ENCODE results near the gene KRTAP12-2.

Gene KRTAP12-2, protein sequence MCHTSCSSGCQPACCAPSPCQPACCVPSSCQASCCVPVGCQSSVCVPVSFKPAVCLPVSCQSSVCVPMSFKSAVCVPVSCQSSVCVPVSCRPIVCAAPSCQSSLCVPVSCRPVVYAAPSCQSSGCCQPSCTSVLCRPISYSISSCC

DNA sequence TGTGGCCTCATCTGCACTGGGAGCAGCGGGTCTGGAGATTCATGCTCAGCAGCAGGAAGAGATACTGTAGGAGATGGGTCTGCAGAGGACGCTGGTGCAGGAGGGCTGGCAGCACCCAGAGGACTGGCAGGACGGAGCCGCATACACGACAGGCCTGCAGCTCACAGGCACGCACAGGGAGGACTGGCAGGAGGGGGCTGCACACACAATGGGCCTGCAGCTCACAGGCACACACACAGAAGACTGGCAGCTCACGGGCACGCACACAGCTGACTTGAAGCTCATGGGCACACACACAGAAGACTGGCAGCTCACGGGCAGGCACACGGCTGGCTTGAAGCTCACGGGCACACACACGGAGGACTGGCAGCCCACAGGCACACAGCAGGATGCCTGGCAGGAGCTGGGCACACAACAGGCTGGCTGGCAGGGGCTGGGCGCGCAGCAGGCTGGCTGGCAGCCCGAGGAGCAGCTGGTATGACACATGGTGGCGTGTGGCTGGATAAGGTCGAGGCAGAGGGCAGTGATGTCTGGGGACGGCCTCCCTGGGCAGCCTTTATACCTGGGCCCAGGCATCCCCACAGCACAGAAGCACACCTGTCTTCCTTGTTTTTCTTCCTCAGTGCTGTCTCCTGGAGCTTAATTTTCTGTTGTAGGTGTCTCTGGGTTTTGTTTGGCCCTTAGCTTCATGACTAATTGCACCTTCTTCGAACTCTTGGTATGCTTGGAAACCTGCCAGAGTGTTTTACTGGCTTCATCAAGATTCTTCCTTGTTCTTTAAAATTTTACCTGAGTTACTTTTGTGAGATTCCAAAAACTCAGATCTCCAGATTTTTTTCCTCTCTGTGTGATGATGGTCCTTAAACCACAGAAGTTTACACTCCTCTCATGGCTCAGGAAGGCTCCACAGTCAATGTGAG is at the start of gene KRTAP12-2:
Gene KRTAP12-2, minus strand, starts transcription at position 527 of the 920 bp plus-strand sequence. Its CDS starts 41 bp downstream, at position 486.
- no peak for DNase-seq

DNA sequence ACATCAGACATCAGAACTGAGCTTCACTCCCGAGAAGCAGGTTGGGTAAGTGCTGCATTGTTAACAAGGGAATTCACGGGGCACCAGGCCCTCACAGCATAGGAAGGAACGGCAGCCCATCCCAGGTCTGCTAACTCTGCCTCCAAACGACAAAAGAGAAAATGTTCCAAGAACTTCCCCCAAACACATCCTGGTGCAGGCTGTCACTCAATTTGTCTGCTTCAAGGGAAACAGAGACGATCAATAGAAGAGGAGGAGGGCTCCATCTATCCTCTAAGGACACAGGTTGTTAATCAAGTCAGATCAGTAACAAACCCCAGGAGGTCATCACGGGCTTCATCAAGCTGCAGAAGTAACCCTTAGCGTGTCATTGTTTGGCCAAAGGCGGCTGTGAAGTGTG is 48.2 kb upstream of the KRTAP12-2 start:
- no peak for DNase-seq

DNA sequence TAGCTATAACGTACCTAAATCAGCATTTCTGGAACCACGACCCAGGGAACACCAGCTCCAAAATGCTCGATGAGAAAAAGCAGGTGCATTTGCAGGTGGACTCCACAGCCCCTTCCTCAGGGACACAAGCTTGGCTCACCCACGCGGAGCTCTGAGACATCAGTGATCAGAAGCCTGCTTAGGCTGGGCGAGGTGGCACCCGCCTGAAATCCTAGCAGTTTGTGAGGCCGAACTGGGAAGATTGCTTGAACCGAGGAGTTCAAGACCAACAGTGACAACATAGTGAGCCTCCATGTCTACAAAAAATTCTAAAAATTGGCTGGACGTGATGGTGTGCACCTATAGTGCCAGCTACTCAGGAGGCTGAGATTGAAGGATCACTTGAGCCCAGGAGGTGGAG is 47.1 kb upstream of the KRTAP12-2 start:
- DNase-seq = no peak

DNA sequence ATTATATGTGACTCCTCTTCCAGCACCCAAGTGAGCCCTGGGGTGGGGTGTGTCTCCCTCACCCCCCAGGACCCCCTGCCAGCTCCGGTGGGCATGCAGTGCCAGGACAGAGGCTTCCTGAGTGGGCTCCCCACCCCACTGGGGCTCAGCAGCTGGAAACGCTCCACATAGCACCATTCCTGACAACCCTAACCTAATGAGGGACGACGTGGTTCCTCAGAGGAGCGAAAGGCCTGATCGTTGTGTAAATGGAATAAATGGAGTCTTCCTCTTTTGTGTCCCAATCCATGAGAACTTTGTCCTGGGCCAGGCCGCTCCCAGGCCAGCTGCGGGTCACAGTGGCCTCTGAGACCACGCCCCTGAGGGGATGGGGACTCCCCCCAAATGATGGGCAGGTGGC is 46.4 kb upstream of the KRTAP12-2 start:
- DNase-seq = no peak

DNA sequence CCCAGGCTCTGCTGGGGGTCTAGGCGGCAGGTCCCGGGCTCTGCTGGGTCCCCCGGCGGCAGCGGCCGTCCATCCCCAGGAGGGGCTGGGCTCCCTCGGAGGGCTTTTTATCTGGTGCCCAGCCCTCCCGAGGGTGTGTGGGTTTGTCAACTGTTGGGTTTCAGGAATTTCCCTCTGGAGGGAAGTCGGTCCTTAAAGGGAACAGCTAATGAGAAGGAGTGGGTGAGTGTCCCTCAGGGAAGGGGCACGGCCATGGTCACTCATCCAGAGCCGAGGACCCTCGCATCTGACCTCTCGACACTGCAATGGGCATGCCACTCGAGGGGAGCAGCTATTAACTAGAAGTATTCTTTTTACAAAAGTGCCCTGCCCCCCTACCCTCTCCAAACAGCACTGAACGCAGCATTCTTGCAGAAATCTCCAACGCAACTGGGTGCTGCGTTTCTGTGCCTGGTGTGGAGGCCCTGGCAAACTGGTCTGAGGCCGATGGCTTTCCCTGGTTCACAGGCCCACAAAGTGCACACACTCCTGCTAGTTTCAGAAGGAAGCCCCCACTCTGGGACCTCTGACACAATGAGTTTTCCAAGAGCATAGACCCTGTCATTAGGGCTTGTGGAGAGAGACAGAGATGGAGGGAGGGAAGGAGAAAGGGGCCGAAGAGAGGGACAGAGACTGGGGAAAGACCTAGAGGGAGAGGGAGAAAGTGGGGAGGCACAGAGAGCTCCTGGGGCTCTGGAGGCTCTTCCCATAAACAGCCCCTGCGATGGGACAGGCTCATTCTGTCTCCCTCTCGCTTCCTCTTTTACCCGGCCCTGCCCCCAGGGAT is 45.7 kb upstream of the KRTAP12-2 start:
- DNase-seq = no peak

DNA sequence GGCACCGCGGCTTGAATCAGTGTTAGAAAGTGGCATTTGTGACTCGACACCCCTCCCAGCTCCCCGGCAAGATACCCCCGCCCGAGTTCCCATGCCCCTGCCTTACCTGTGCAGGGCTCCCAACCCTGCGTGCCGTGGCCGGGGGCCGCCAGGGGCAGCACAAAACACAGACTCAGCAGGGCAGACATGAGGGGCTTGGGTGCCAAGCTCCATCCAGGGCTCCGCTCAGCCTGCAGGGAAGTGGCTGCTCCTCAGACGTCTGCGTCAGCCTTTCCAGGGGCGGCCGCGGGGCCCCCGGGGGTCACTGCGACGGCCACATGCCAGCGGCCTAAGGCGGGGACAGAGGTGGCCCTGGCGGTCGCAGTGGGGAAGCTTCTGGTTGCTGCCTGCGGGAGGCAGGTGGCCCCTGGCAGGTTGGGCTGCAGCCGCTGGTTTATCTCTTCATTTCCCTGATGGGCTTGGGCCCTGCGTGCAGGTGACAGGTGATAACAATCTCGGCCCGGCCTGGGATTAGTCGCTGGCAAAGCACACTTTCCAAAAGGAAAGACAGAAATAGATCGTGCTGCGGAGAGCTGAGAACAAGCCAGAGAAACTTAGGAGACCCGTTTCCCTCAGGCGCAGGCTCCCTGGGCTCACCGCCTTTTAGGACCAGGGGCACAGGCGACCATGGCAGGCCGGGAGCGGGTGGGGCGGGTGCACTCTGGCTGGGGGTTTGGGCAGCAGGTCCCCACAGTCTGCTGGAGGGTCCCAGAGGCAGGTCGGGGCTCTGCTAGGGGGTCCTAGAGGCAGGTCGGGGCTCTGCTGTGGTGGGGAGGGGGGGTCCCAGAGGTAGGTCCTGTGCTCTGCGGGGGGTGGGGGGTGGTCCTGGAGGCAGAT is 44.8 kb upstream of the KRTAP12-2 start, which contains the start of gene TSPEAR:
Gene TSPEAR, minus strand, starts transcription at position 246 of the 876 bp plus-strand sequence. Its CDS starts 58 bp downstream, at position 188.
- no peak for DNase-seq

DNA sequence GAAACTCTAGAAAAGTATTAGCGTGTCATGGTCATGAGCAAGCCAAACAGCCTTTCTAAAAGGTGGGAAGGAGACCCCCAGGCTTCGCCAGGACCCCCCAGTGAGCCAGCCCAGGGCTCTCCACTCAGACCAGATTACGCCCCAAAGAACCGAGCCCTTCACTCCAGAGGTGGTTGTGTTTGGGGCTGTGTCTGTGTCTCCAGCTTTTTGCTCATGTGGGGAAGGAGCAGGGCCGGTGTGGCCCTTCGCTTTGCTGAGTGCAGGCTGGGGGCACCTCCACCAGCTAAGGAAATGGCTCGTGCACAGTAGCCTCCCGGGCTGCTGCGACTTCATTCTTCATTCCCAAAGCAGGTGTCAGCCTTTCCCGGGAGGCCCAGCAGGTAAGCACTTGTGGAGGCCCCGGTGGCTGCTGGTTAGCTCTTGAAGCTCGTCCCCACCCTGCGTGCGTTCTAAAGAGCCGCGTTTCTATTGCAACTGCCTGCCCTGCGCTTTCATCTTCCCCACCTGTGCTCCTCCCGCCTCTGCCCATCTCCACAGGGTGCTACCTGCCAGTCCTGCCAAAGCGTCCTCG is 44.1 kb upstream of the KRTAP12-2 start:
- DNase-seq = no peak

DNA sequence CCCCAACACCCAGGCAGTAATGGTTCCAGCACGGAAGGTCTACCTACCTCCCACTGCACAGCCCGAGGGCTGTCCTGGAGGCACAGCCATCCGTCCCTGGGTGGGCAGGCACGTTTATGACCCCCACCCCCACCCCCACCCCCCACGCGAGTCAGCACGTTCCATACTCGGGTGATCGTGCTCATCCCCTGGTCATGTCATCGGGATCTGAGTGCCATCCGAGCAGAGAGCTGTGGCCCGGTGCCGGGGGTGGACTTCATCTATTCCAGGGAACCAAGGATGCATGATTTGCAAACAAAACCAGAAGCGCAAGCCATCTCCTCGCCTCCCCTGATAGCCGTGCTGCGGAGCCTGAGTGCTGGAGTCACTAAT is 43.6 kb upstream of the KRTAP12-2 start:
- DNase-seq = no peak

DNA sequence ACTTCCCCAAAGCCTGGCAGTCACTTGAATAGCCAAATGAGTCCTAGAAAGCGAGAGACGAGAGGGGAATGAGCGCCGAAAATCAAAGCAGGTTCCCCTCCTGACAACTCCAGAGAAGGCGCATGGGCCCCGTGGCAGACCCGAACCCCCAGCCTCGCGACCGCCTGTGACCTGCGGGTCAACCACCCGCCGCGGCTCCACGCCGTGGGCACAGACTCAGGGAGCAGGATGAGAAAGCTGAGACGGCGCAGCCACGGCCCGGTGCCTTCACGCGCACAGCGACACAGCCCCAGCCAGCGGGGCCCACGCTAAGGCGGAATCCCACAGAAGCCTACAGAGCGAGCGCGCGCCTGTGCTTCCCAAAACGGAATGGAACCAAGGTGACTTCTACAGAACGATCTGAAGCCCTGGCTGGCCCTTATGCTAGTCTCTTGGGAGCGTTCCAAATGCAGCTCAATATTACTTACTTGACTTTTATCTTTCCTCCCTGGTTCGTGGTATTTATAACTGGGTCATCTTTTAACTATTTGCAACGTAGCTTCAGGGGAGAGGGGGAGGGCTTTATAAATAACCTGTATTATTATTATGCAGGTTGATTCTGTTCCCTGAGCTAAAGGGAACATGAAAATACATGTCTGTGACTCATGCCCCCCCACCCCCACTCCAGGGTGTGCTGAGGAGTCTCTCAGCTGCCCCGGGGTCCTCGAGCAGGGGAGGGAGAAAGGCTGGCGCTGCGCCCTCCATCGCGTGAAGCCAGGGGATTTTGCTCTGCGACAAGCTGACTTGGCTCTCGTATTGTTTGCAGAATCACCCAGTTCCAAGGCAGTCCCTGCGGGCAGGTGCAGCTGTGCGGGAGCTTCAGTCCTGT is 42.9 kb upstream of the KRTAP12-2 start:
- peak; percentile 38 for DNase-seq

DNA sequence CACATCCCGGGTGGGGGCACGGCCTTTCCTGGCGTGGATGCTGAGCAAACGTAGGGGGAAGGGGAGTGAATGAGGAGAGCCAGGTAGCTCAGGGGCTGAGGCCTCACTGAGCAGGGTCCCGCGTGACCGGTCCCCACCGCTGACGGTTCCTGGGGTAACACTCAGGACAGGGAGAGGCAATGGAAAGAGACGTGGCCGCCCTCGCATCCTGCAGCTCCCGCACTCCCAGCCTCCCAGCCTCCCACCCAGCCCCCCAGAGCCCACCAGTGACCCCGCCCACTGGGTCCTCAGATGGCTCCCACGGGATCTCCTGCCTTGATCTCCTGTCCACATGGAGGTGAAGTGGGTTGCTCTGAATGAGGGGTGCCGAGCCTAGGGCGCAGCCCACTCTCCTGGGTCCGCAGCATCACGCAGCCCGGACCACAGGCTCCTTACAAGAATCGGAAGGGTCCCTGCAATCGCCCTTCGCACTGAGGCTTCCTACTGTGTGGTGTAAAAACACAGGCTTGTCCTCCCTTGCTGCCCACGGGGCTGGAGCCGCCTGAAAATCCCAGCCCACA is 42.2 kb upstream of the KRTAP12-2 start:
- DNase-seq = no peak

DNA sequence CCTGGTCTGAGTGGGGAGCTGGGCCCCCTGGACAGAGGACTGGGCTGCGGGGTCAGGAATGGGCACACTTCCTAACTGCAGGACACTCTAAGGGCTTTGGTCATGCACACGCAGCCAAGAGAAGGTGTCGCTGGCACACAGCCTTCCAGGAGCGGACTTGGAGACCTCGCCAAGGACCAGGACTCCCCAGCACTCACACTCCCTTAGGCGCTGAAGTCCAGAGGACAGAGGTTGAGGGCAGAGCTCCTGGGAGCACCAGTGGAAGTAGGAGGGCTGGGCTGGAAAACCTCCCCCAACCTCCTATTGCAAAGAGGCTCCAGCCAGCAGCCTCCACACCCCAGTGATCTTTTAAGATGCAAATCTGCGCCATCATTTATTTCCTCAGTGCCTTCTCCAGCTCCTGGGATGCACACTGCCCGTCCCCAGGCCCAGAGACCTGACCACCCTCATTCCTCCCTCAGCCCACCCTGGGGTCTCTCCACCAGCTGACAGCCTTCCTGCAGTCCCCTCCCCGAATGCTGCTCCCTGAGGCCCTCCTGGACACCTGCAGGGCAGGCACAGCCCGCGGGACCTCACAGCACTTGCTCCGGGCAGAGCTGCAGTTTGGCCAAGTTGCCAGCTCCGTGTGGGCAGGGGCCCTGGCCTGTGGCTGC is 41.6 kb upstream of the KRTAP12-2 start:
- DNase-seq = no peak

DNA sequence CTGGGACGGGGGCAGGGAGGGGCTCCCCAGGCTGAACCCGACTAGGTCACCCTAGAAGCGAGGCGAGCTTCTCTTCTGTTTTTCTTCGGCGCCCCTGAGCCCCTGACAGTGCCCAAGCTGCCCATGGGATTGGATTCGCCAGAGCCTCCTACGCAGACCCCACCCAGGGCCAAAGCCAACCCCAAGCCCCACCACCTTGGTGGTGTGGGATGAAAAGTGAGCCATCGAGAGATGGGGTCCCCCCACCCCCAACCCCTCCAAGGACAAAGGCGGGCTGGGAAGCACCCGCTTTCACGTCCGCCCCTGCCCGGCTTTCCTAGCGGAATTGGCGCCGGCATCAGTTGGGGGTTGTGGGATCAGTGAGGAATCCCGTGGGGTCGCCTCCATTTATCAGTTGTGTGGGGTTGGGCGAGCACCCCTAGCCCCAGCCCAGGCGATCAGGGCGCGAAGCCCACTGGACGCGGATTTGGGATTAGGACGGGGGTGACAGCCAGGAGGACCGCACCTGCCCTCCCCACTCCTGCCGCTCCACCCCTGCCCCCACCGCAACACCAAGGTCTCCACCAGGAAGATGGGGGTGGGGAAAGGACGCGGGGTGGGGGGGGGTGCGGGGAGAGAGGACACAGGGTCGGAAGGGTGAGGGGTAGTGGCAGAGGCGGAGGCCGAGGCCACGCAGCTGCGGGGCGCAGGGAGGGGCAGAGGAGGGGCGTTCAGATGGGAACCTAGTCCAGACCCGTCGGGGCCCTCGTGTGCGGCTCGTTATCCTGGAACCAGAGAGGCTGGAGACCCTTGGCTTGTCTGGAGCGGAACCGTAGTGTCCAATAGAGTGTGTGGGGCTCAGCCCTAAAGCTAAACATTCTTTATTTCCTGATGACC is 40.2 kb upstream of the KRTAP12-2 start:
- no peak for DNase-seq

DNA sequence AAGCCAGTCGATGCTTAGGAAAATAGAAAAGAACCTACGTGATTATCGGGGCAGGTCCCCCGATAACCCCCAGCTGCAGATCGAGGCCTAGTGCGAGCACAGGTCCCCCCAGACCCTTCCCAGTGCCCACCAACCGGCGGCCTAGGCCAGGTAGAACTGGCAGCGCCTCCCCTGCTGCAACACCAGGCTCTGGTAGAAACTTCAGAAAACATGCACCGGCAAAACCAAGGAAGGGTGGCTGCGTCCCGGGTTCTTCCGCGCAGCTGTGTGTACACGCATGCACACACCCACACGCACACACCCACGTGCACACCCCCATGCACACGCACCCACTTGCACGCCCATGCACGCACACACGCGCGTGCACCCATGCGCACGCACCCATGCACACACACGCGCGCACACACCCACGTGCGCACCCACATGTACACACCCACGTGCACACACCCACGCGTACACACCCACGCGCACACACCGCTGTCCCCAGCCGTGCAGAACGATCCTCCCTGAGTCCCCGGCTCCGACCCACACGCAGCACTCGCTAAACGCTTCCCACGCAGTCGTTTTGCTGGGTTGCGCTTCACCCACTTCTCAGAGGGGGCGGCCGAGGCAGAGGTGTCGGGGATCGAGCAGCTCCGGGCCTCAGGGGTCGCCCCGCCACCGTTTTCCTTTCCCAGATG is 39.4 kb upstream of the KRTAP12-2 start:
- no peak for DNase-seq

DNA sequence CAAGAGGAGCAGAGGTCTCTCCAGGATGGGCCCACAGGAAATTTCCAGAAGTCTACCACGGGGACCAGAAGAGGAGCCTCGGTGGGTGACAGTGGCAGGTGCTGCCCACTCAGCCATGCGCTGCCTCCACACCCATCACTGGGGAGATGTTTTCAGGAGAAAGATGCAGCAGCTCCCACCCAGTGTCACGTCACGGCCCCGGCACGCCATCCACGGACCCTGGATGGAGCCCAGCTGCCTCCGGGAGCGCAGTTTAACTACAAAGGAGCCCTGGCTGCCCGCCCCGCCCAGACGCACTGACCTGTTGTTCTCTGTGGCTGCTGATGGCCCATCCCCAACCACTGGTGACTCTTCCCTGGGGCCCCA is 37.9 kb upstream of the KRTAP12-2 start:
- DNase-seq = no peak

DNA sequence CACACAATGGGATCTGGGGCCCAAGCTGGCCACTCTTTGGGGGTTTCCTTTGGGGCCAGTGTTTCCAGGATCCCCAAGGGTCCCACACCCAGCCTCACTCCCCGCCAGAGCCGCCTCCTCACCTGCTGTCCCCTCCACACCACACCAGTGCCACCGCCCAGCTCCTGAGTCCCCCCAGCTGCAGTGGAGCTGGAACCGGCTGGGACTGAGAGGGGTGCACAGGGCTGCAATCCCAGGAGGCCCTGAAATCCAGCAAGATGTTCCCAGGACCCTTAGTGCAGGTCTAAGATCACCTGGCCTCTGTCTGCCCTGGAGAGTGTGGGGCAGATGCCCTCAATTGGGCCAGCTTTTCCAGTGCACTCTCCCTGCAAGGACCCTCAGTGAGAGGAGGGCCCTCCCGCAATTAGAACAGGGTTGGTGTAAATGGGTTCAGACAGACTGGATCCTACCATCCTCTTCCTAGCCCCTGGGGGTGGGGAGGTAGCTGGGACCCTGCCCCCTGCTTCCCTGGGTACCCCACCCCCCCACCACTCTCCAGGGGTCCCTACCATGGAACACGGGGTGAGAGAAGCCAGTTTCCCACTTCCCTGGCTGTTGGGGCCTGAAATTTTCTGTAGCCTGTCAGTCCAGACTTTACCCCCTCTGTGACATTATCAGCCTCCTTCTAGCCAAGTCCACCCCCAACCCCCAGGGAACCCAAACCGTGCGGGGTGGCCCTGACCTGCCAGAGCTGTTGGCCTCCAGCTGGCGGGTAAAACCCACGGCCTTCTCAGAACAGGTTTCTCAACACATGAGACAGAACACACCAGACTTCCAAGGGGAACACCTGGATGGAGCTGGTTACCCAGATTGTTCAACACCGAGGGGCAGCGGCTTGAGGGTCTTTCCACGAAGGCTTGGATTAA is 37.3 kb upstream of the KRTAP12-2 start:
- DNase-seq = no peak

DNA sequence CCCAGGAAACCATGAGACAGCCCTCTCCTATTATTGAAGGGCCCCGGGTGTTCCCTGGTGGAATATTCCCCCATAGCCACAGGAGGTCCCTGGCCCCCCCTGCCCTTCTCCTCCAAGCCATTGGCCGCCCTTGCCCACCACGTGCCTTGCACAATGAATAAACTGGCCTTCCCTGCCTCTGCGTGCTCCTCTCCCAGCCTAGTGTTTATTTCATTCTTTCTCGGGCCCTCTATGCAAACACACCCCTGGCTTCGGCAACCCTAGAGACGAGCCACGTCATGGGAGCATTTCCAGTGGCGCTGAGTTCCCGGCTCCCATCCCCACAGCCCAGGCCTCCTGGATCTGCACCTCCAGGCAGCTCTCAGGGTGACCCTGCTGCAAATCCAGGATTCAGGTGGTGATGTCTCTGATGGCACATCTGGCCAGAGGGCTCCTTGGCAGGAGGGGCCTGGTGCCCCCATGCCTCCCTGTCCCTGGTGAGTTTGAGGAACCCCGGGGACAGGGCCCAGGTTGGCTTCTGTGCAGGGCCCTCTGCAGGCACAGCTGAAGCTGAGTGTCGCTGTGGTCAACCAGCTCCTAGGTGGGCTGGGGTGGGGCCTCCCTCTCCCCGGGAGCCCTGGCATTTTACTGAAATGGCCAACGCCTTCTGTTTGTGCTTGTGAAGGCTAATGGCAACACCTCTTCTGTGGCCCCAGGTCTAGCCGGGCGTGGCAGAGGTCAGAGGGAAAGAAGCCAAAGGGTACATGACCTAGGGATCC is 36.4 kb upstream of the KRTAP12-2 start:
- DNase-seq = no peak
